ENCODE results near the gene LSM4.

DNA sequence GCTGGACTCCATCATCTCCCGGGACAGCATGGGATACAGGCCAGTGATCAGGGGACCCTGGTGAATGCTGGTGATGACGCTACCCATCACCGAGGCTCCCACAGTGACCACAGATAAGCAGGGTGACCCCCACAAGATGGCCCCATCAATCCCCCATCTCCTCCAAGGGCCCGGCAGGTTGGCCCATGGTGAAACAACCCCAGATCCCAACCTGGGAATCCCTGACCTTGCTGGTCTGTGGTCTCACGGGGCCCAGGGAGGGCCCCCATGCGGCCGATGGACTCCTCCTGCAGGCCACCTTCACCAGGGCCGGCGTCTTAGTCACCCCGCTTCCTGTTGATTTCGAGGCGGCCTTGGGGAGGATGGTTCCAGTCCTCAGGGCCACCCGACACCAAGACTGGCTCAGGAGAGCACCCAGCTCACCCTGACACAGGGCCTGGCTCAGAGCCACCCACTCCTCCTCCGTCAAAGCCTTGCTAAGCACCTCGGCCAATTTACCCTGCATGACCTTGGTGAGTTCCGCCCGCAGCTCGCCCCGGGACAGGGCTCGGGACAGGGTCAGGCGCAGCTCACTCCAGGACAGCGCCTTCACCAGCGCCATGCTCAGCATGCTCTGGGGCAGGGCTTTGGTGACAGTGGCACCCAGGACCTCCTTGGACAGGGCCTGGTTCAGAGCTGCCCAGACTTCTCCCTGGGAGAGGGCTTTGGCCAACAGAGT, 58.6 kb downstream of the LSM4 start:
- no peak for TF ChIP-seq POLR2A (IDR thresholded peaks at IDR 0.05; ENCODE audit: low read length)
- no peak for TF ChIP-seq GATA1 (IDR thresholded peaks at IDR 0.05; ENCODE audit: low read depth, low read length)
